KG1 (cell line): ENCODE measurements around the gene OR2AT4.
"Not testable (repeated sequence)": the region's sequence is repeated elsewhere in the genome, so short reads cannot be mapped to it uniquely, and the experiment has no call there.

ENCODE experiments used
- DNase-seq: peaks from one replicate; lab custom pipeline; 2025; lab: John Stamatoyannopoulos, UW

OR2AT4 gene

GRCh38 chr11:75068559-75068958 is 28.1 kb downstream of the OR2AT4 start:
- DNase-seq: no peak

- DNase-seq: no peak
Observed at GRCh38 chr11:75066061-75066460, 30.6 kb downstream of the OR2AT4 start.

GRCh38 chr11:75063741-75064314 is 32.8 kb downstream of the OR2AT4 start:
- no peak for DNase-seq

- DNase-seq: no peak
Observed at GRCh38 chr11:75059299-75059698, 37.4 kb downstream of the OR2AT4 start.

GRCh38 chr11:75056814-75057213 is 39.9 kb downstream of the OR2AT4 start:
- DNase-seq: no peak

- no peak for DNase-seq
Observed at GRCh38 chr11:75055511-75055910, 41.2 kb downstream of the OR2AT4 start.

GRCh38 chr11:75052457-75052856 is 44.2 kb downstream of the OR2AT4 start:
- no peak for DNase-seq

- DNase-seq: no peak
Observed at GRCh38 chr11:75051043-75051442, 45.6 kb downstream of the OR2AT4 start.

GRCh38 chr11:75050516-75050915 is 46.2 kb downstream of the OR2AT4 start:
- no peak for DNase-seq

- not testable (repeated sequence) for DNase-seq
Observed at GRCh38 chr11:75049501-75050266, 47.0 kb downstream of the OR2AT4 start.

GRCh38 chr11:75047191-75047590 is 49.5 kb downstream of the OR2AT4 start:
- no peak for DNase-seq

- DNase-seq: not testable (repeated sequence)
Observed at GRCh38 chr11:75046668-75047067, 50.0 kb downstream of the OR2AT4 start.

GRCh38 chr11:75044381-75045170 is 52.1 kb downstream of the OR2AT4 start:
- not testable (repeated sequence) for DNase-seq

GRCh38 chr11:75041821-75042220 is 54.9 kb downstream of the OR2AT4 start:
- DNase-seq: not testable (repeated sequence)

- DNase-seq: no peak
Observed at GRCh38 chr11:75041263-75041662, 55.4 kb downstream of the OR2AT4 start.

- DNase-seq: no peak
Observed at GRCh38 chr11:75040167-75040770, 56.4 kb downstream of the OR2AT4 start.

- DNase-seq: no peak
Observed at GRCh38 chr11:75035911-75036565, 60.6 kb downstream of the OR2AT4 start.

GRCh38 chr11:75035256-75035655 is 61.4 kb downstream of the OR2AT4 start:
- DNase-seq: no peak

- no peak for DNase-seq
Observed at GRCh38 chr11:75033916-75034315, 62.8 kb downstream of the OR2AT4 start.

GRCh38 chr11:75032550-75032935 is 64.1 kb downstream of the OR2AT4 start:
- DNase-seq: no peak

- no peak for DNase-seq
Observed at GRCh38 chr11:75031771-75032549, 64.7 kb downstream of the OR2AT4 start.
